H9 (cell line): Measurements from ENCODE around the gene PDZD4. TPM values are rescaled to one million over a fixed set of nuclear protein-coding genes. Genes with fewer than 3 reads are reported as not detected.
A peak's percentile ranks its signal among the peaks of the same experiment; 100 is the strongest.

Source experiments
- DNase-seq: peaks from one replicate; pipeline ENCODE4 v3.0.0-alpha.2; 2017
- H2AFZ ChIP-seq: one replicate; pipeline ENCODE4 v1.6.1; 2013; ENCODE audit warnings: mild to moderate bottlenecking, low read length, control low read depth, moderate library complexity
- H2AK5ac ChIP-seq: 2 replicates; pipeline ENCODE4 v1.6.1; 2013; ENCODE audit warnings: low read length, control low read depth, mixed read lengths; ENCODE audit not compliant: insufficient read length
- H2BK120ac ChIP-seq: one replicate; pipeline ENCODE4 v1.6.1; 2013; ENCODE audit warnings: low read depth, mild to moderate bottlenecking, low read length, control low read depth, inconsistent platforms; ENCODE audit not compliant: poor library complexity, severe bottlenecking
- H2BK12ac ChIP-seq: 2 replicates; pipeline ENCODE4 v1.6.1; 2013; ENCODE audit warnings: low read length, control low read depth, mixed read lengths, low read depth; ENCODE audit not compliant: insufficient read length
- H2BK15ac ChIP-seq: 2 replicates; pipeline ENCODE4 v1.6.1; 2013; ENCODE audit warnings: low read depth, low read length, control low read depth
- H2BK20ac ChIP-seq: one replicate; pipeline ENCODE4 v1.6.1; 2013; ENCODE audit warnings: low read depth, mild to moderate bottlenecking, low read length, control low read depth, inconsistent platforms; ENCODE audit not compliant: poor library complexity, severe bottlenecking
- H2BK5ac ChIP-seq: 2 replicates; pipeline ENCODE4 v1.6.1; 2013; ENCODE audit warnings: low read length, control low read depth, mixed read lengths; ENCODE audit not compliant: insufficient read length
- H3K14ac ChIP-seq: 2 replicates; pipeline ENCODE4 v1.6.1; 2013; ENCODE audit warnings: low read length, control low read depth; ENCODE audit not compliant: insufficient read depth
- H3K18ac ChIP-seq: 2 replicates; pipeline ENCODE4 v1.6.1; 2013; ENCODE audit warnings: low read depth, mild to moderate bottlenecking, mixed read lengths, low read length, control low read depth; ENCODE audit not compliant: insufficient read length
- H3K23ac ChIP-seq: 2 replicates; pipeline ENCODE4 v1.6.1; 2013; ENCODE audit warnings: low read length, control low read depth, mixed read lengths, low read depth; ENCODE audit not compliant: insufficient read length
- H3K23me2 ChIP-seq: 2 replicates; pipeline ENCODE4 v1.6.1; 2013; ENCODE audit warnings: low read depth, mild to moderate bottlenecking, mixed read lengths, low read length, control low read depth; ENCODE audit not compliant: insufficient read length, poor library complexity, severe bottlenecking
- H3K27ac ChIP-seq: 2 replicates; pipeline ENCODE4 v1.5.1; 2013; ENCODE audit warnings: low read length, control low read depth, mixed read lengths, low read depth; ENCODE audit not compliant: insufficient read length
- H3K27me3 ChIP-seq: 2 replicates; pipeline ENCODE4 v1.6.1; 2013; ENCODE audit warnings: low read length, control low read depth, inconsistent platforms; ENCODE audit not compliant: insufficient read depth
- H3K4ac ChIP-seq: 2 replicates; pipeline ENCODE4 v1.6.1; 2013; ENCODE audit warnings: low read depth, mild to moderate bottlenecking, control low read depth, inconsistent platforms, low read length, moderate library complexity
- H3K4me1 ChIP-seq: 2 replicates; pipeline ENCODE4 v1.6.1; 2013; ENCODE audit warnings: low read length, control low read depth, inconsistent platforms; ENCODE audit not compliant: insufficient read depth
- H3K4me2 ChIP-seq: 2 replicates; pipeline ENCODE4 v1.6.1; 2013; ENCODE audit warnings: low read length, control low read depth, mixed read lengths; ENCODE audit not compliant: insufficient read length, insufficient read depth
- H3K56ac ChIP-seq: 2 replicates; pipeline ENCODE4 v1.6.1; 2013; ENCODE audit warnings: low read depth, mild to moderate bottlenecking, mixed read lengths, low read length, control low read depth; ENCODE audit not compliant: insufficient read length
- H3K79me1 ChIP-seq: 2 replicates; pipeline ENCODE4 v1.6.1; 2013; ENCODE audit warnings: low read depth, mild to moderate bottlenecking, moderate library complexity, low read length, control low read depth, inconsistent platforms; ENCODE audit not compliant: insufficient read depth, poor library complexity, severe bottlenecking
- H3K79me2 ChIP-seq: 2 replicates; pipeline ENCODE4 v1.6.1; 2013; ENCODE audit warnings: low read length, control low read depth, inconsistent platforms; ENCODE audit not compliant: insufficient read depth
- H3K9ac ChIP-seq: 2 replicates; pipeline ENCODE4 v1.6.1; 2013; ENCODE audit warnings: low read length, control low read depth, mixed read lengths; ENCODE audit not compliant: insufficient read length; ENCODE audit errors: extremely low read depth
- H3K9me3 ChIP-seq: one replicate; pipeline ENCODE4 v1.6.1; 2013; ENCODE audit warnings: low read depth, low read length, inconsistent platforms; ENCODE audit not compliant: control insufficient read depth
- H3T11ph ChIP-seq: one replicate; pipeline ENCODE4 v1.6.1; 2013; ENCODE audit warnings: mild to moderate bottlenecking, low read length, control low read depth, inconsistent platforms
- H4K20me1 ChIP-seq: one replicate; pipeline ENCODE4 v1.6.1; 2013; ENCODE audit not compliant: control insufficient read depth, insufficient read length, insufficient read depth
- H4K5ac ChIP-seq: 2 replicates; pipeline ENCODE4 v1.6.1; 2013; ENCODE audit warnings: low read depth, mild to moderate bottlenecking, mixed read lengths, low read length, control low read depth; ENCODE audit not compliant: insufficient read length
- H4K8ac ChIP-seq: replicated peaks from 2 replicates; pipeline ENCODE4 v1.6.1; 2013; ENCODE audit warnings: low read length, control low read depth, mixed read lengths, low read depth; ENCODE audit not compliant: insufficient read length
- H4K91ac ChIP-seq: 2 replicates; pipeline ENCODE4 v1.6.1; 2013; ENCODE audit warnings: low read depth, mild to moderate bottlenecking, moderate library complexity, mixed read lengths, low read length, control low read depth; ENCODE audit not compliant: insufficient read length
- H3K27ac Mint-ChIP-seq, 3 experiments: 2 replicates in 2 of 3; 3 replicates in 1 of 3; pipeline ENCODE4 v1.8.0; 2020 to 2021; ENCODE audit warnings: mixed read lengths in 3 of 3, mild to moderate bottlenecking in 1 of 3, moderate library complexity in 1 of 3
- H3K27me3 Mint-ChIP-seq: 2 replicates; pipeline ENCODE4 v1.8.0; 2021; ENCODE audit warnings: low read depth, mild to moderate bottlenecking, moderate library complexity, mixed read lengths
- H3K36me3 Mint-ChIP-seq, 3 experiments: 2 replicates in 2 of 3; 3 replicates in 1 of 3; pipeline ENCODE4 v1.8.0; 2020 to 2021; ENCODE audit warnings: low read depth in 3 of 3, mixed read lengths in 3 of 3; ENCODE audit not compliant: insufficient read depth in 1 of 3
- H3K4me1 Mint-ChIP-seq, 2 experiments: 2 replicates each; pipeline ENCODE4 v1.8.0; 2020; ENCODE audit warnings: mixed read lengths in 2 of 2
- H3K4me3 Mint-ChIP-seq, 2 experiments: 2 replicates in 1 of 2; 3 replicates in 1 of 2; pipeline ENCODE4 v1.8.0; 2020 to 2021; ENCODE audit warnings: mild to moderate bottlenecking in 2 of 2, mixed read lengths in 2 of 2, moderate library complexity in 1 of 2
- H3K9me3 Mint-ChIP-seq, 2 experiments: 2 replicates in 1 of 2; 3 replicates in 1 of 2; pipeline ENCODE4 v1.8.0; 2020; ENCODE audit warnings: mild to moderate bottlenecking in 2 of 2, mixed read lengths in 2 of 2, moderate library complexity in 1 of 2
- CTCF ChIP-seq: fragments of 200-600 bp; sonication (generic); conservative IDR thresholded peaks from 3 replicates; pipeline ENCODE4 v1.8.0; 2021; ENCODE audit warnings: antibody characterized with exemption, mild to moderate bottlenecking
- WGBS: extraction: QIAGEN DNeasy Blood & Tissue Kit; methylation state at CpG from one replicate; pipeline ENCODE4 v1.1.7; 2013; ENCODE audit warnings: missing lambda C conversion rate, low lambda C conversion rate, mixed read lengths; ENCODE audit not compliant: insufficient read length; ENCODE audit errors: extremely low coverage; 5-methylcytosine and 5-hydroxymethylcytosine counted together
- total RNA-seq: library from RNA; stranded (reverse); gene quantifications from 2 replicates; pipeline ENCODE4 v1.2.1, GENCODE V29; 2021

The PDZD4 gene
- total RNA-seq, 1 experiment from 2014 or later = 110 TPM

DNA sequence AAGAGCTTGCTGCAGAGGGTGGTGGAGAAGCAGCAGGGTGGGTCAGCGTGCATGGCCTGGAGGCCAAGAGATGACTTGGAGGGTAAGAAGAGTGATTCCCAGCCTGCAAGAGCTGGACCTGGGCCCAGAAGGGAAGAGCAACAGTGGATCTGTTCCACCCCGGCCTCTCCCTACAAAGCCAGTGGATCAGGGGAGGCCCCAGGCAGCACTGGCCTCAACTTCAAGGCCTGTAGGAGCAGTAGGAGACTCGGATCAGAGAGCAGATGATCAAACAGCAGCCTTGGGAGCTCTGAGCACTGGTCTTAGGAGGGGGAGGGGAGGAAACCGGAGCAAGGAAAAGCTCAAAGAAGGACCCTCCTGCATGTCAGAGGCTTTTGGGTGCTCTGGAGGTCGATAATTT is 48.0 kb upstream of the PDZD4 start:
- no peaks in the 10 kb centered on the region for H3K79me2 ChIP-seq
- H2BK5ac ChIP-seq = no peak overlapping the region
- no peak overlapping the region for H3K56ac ChIP-seq
- no peak overlapping the region for H4K91ac ChIP-seq
- no CpG with 5 or more reads among the region's 5 CpGs for WGBS
- no peaks in the 10 kb centered on the region for H3K79me1 ChIP-seq
- no peaks in the 10 kb centered on the region; the same call in none of the 2 replicates for H3K4me1 ChIP-seq
- no peak overlapping the region for H2BK120ac ChIP-seq
- H3K14ac ChIP-seq = no peak overlapping the region
- H3K4ac ChIP-seq = no peak overlapping the region
- no peaks in the 10 kb centered on the region for H4K20me1 ChIP-seq
- H2BK20ac ChIP-seq = no peak overlapping the region
- H3K27ac ChIP-seq = no peak overlapping the region
- H3K27ac Mint-ChIP-seq = no peak overlapping the region
- H3K9me3 Mint-ChIP-seq = peaks cover 58 to 76% of the 10 kb centered on the region in 2 experiments
- no peak overlapping the region for H3T11ph ChIP-seq
- no peak overlapping the region for H3K23ac ChIP-seq
- peaks cover 21% of the 10 kb centered on the region for H3K27me3 Mint-ChIP-seq
- no peak overlapping the region for H4K8ac ChIP-seq
- DNase-seq = no peak
- no peak overlapping the region for H2BK12ac ChIP-seq
- H2BK15ac ChIP-seq = no peak overlapping the region
- H3K4me2 ChIP-seq = peak overlapping the region; percentile 25
- H3K4me3 Mint-ChIP-seq = peak overlapping the region in 1 of 2 experiments; percentile 38; a peak in 3 of 5 replicates
- H3K27me3 ChIP-seq = no peaks in the 10 kb centered on the region
- H4K5ac ChIP-seq = no peak overlapping the region
- H3K23me2 ChIP-seq = peaks cover 3% of the 10 kb centered on the region
- H3K9ac ChIP-seq = no peak overlapping the region
- H3K9me3 ChIP-seq = no peaks in the 10 kb centered on the region
- H2AK5ac ChIP-seq = no peak overlapping the region
- H3K4me1 Mint-ChIP-seq = peaks cover 30 to 55% of the 10 kb centered on the region in 2 experiments
- no peak for TF ChIP-seq CTCF
- H3K18ac ChIP-seq = no peak overlapping the region
- peaks cover 6 to 16% (median 6%) of the 10 kb centered on the region in 3 experiments; a peak in 6 of 7 replicates for H3K36me3 Mint-ChIP-seq
- no peak overlapping the region for H2AFZ ChIP-seq
